Nucleus accumbens (tissue), 56 donors: ENCODE results near the gene SLC26A5.
"Not testable (repeated sequence)": the region's sequence is repeated elsewhere in the genome, so short reads cannot be mapped to it uniquely, and the experiment has no call there.

ENCODE experiments used
- DNase-seq, 56 donors: peaks; one replicate each; lab custom pipeline; 2025; lab: John Stamatoyannopoulos, UW

Gene SLC26A5, protein sequence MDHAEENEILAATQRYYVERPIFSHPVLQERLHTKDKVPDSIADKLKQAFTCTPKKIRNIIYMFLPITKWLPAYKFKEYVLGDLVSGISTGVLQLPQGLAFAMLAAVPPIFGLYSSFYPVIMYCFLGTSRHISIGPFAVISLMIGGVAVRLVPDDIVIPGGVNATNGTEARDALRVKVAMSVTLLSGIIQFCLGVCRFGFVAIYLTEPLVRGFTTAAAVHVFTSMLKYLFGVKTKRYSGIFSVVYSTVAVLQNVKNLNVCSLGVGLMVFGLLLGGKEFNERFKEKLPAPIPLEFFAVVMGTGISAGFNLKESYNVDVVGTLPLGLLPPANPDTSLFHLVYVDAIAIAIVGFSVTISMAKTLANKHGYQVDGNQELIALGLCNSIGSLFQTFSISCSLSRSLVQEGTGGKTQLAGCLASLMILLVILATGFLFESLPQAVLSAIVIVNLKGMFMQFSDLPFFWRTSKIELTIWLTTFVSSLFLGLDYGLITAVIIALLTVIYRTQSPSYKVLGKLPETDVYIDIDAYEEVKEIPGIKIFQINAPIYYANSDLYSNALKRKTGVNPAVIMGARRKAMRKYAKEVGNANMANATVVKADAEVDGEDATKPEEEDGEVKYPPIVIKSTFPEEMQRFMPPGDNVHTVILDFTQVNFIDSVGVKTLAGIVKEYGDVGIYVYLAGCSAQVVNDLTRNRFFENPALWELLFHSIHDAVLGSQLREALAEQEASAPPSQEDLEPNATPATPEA

GRCh38 chr7:103446049-103446520 is at the start of gene SLC26A5:
TSS of gene SLC26A5 (minus strand) at chr7:103446207. CDS start at chr7:103421514, 24,693 bp downstream.
- no peak for DNase-seq

DNA sequence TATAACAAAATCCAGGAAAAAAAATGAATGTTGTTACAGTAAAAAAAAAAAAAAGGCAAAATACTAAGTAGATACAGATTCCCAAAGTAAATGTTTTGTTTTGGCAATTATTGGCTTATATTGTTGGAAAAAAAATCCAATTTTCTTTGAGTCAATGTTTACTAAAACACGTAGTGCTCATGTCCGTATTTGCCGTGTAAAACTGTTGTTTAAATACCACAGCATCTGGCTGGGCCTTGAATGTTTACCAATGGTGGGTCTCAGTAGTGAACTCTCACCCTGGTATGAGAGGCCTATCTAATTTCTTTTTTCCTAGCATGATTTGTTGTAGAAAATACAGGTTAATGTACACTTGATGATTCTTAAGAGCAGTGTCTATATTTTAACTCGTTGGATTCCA is 41.4 kb upstream of the SLC26A5 start:
- DNase-seq, result no peak

- DNase-seq, result not testable (repeated sequence)
Measured at GRCh38 chr7:103486873-103487272, 40.9 kb upstream of the SLC26A5 start.

DNA sequence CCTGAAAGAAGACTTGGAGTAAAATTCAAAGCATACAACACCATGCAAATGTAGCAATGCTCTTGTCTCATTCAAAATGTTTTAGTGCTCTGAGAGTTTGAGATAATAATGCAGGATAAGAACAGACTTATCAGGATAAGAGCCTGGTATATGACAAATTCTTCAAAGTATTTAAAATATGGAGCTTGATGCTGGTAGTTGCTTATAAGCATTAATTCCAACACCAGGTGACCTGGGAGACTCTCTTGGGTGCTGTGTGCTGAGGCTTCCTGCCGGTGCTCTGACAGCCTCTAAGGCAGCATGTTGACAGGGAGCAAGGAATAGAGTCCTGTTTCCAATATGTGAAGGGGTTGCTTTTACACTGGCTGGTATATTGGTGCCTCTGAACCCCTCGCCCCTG is 34.8 kb upstream of the SLC26A5 start:
- no peak for DNase-seq

DNA sequence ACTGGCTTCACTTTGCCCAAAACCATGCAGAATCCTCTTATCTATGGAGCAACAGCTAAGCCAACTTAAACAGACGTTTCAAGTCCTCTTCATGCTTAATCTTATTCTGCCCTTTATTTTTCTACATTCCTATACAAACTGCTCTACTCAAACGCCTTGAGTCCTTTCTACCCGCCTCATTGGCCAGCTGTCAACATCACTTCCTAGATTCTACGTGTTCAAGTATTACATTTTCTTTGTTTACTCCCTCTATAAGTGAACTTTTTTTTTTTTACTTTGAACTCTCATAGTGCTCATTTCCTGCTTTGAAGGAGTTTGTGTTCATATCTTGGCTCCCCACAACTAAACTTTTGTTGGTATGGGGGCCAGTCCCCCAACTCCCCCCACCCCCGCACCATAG is 28.9 kb upstream of the SLC26A5 start:
- no peak for DNase-seq

DNA sequence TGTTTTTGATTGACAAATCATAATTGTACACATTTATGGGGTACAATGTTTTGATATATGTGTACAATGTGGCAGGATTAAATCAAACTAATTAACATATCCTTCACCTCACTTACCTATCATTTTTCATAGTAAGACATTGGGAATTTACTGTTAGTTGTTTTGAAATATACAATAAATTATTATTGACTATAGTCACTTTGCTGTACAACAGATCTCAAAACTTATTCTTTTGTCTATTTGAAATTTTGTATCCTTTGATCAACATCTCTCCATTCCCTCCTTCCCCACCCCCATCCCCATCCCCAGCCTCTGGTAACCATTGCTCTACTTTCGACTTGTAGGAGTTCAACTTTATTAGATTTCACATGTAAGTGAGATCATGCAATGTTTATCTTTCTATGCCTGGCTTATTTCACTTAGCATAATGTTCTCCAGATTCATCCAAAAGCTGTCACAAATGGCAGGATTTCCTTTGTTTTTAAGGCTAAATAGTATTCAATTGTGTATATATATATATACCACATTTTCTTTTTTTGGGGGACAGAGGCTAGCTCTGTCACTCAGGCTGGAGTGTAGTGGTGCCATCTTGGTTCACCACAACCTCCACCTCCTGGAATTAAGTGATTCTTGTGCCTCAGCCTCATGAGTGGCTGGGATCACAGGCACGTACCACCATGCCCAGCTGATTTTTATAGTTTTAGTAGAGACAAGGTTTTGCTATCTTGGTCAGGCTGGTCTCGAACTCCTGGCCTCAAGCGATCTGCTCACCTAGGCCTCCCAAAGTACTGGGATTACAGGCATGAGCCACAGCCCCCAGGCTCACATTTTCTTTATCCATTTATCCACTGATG is 23.3 kb upstream of the SLC26A5 start:
- no peak for DNase-seq

DNA sequence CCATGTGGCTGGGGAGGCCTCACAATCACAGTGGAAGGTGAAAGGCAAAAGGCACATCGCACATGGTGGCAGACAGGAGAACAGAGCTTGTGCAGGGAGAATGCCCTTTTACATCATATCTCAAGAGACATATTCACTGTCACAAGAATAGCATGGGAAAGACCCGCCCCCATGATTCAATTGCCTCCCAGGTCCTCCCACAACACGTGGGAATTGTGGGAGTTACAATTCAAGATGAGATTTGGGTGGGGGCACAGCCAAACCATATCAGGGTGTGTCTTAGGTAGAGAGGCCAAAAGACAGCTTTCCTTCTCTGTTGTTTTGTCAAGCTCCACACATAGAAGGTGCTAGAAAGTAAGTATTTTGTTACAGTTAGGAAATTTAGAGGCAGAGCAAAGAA is 20.8 kb upstream of the SLC26A5 start:
- no peak for DNase-seq

GRCh38 chr7:103462358-103462757 is 16.4 kb upstream of the SLC26A5 start:
- no peak for DNase-seq

DNA sequence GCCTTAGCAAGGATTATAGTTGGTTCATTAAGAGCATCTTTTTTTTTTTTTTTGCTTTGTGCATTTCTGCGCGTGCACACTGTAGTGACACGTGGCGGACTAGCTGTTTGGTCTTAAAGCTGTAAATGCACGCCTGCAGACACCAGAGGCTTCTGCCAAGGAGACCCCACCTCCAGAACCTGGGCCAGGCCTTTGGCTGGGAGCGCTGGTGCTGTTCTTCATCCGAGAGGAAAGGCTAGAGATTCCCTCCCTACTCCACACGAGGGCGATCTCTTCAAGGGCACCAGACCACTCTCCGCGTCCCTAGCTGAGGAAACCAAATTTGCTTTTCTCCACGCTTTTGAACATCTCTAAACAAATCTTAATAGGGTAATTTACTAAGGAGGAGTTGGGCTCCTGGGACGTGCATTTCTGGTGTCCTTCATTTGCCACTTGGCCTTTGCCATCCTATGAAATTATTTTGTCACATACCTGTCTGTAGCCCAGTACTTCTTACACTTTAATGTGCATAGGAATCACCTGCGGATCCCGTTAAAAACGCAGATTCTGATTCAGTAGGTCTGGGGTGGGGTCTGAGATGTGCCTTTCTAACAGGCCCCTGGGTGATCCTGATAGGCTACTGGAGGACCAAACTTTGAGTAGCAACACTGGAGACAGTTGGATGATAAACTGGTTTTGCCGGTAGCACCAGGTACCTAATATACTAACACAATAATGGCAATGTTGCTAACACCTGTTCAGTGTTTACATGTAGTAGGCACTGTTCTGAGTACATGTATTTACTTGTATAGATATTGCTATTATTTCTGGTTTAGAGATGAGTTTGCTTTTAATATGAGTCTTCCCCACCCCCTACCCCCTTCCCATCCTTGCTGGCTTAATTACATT is 1.3 kb upstream of the SLC26A5 start:
- DNase-seq, result peak in 27 of 56 donors; percentile 1 to 56 (median 9)

GRCh38 chr7:103445228-103446048 is 569 bp downstream of the SLC26A5 start:
- peak in 4 of 56 donors; percentile 1 to 22 (median 1) for DNase-seq

- no peak for DNase-seq
Measured at GRCh38 chr7:103439661-103440060, 6.3 kb downstream of the SLC26A5 start.

- no peak for DNase-seq
Measured at GRCh38 chr7:103437623-103438022, 8.4 kb downstream of the SLC26A5 start.

- DNase-seq, result no peak
Measured at GRCh38 chr7:103432712-103433111, 13.3 kb downstream of the SLC26A5 start.

- no peak for DNase-seq
Measured at GRCh38 chr7:103425177-103425576, 20.8 kb downstream of the SLC26A5 start.

- no peak for DNase-seq
Measured at GRCh38 chr7:103423467-103424179, 22.4 kb downstream of the SLC26A5 start.

DNA sequence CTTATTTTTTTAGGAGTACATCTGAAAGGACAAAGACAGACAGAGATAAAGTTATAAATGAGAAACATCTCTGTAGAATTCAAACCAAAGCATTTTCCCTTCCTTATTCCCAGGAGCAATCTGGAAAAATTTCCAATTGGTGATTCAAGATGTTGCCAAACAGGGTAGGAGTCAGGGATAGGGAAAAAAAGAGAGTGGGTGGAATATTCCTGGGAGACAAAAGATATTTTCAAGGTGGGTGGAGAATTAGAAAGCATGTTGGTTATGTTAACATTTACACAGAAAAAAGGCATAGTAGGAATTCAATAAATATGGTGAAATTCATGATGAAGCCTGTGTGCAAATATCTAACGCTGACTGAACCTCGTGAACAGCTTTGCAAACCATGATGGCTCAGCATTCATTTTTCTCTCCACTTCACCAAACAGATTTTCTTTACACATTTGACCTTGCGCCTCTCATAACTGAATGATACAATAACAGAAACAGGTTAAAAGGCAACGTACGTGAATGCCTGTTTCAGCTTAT is 25.1 kb downstream of the SLC26A5 start:
- no peak for DNase-seq

- DNase-seq, result no peak
Measured at GRCh38 chr7:103418241-103418640, 27.8 kb downstream of the SLC26A5 start.

DNA sequence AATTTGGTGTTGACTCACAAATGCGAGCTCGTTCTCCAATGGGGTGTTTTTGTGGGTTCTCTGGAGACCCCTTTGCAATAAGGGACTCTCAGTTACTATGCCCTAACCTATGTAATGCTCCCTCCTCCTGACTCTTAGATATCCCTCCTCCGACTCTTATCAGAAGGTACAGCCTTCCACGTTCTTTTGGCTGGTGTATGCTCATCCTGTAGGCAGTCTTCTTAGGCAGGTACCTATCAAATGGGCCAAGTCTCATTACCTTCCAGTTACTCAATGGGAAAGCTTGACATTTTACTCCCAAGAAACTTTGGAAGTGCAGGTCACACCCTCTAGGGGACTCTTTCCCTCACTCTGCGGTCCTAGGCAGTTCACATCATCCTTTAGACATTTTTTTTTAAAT is 32.6 kb downstream of the SLC26A5 start:
- DNase-seq, result no peak
